Posterior vena cava (tissue), 2 donors: ENCODE results near the gene ACTG1. TPM values are rescaled to one million over a fixed set of nuclear protein-coding genes. Genes with fewer than 3 reads are reported as not detected.
A peak's percentile ranks its signal among the peaks of the same experiment; 100 is the strongest.

Experiments
- DNase-seq: peaks from one replicate; pipeline ENCODE4 v3.0.0-alpha.2; 2020; ENCODE audit warnings: low spot score
- intact Hi-C, 2 donors: fragments of 100-400 bp; cut with DNase I; formaldehyde crosslinking; loops; one replicate each; pipeline versions ENCODE4 v1.14.1 to v1.14.2; 2022 to 2023
- total RNA-seq, 2 donors: library from RNA; stranded (reverse); fragmentation: NEBNext Ultra II Directional; extraction: Animal tissue kit (Norgen Biotek cat#: 25700); gene quantifications; one replicate each; pipeline ENCODE4 v1.2.1, GENCODE V29; 2021
- donor health status: DM: yes; HTN: yes; CAD: no.
- donor health status: DM: yes; HTN: yes; CAD: no.

ACTG1 gene
- total RNA-seq, 2 donors from 2014 or later, result 1,410 to 1,809 TPM

GRCh38 chr17:81489012-81489997 is 23.3 kb downstream of the ACTG1 start:
- DNase-seq, result no peak
- intact Hi-C loops, result loop anchor here in 1 of 2 donors (10.0 kb wide), 1 partner anchor 195 kb away; the partner anchor contains the start of gene SLC38A10

DNA sequence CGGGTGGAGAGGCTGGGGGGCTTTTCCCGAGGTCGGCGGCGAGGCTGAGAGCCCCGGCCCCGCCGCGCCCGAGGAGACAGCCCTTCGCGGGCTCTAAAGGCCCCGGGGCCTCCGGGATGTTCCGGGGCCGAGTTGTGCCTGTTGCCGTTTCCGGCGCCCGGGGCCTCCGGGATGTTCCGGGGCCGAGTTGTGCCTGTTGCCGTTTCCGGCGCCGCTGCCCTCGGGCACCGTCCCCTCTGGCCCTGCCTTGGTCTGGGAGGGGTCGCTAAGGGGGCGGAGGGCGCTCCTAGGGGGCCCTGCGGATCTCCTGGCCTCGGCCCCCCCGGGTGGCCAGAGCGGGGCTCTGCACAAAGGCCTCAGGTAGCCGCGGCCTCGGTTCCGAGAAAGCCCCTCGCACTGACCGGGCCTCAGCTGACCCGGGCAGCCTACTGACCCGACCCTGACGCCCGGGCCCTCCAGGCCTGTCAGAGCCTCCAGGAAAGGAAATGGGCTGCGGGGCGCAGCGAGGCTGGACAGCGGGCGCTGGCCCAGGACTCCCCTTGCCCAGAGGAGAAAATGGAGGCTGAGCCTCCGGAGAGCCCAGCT is 24.2 kb downstream of the ACTG1 start:
- no peak for DNase-seq
- intact Hi-C loops, result loop anchor here in 1 of 2 donors (10.0 kb wide), 1 partner anchor 194 kb away; the partner anchor contains the start of gene SLC38A10

DNA sequence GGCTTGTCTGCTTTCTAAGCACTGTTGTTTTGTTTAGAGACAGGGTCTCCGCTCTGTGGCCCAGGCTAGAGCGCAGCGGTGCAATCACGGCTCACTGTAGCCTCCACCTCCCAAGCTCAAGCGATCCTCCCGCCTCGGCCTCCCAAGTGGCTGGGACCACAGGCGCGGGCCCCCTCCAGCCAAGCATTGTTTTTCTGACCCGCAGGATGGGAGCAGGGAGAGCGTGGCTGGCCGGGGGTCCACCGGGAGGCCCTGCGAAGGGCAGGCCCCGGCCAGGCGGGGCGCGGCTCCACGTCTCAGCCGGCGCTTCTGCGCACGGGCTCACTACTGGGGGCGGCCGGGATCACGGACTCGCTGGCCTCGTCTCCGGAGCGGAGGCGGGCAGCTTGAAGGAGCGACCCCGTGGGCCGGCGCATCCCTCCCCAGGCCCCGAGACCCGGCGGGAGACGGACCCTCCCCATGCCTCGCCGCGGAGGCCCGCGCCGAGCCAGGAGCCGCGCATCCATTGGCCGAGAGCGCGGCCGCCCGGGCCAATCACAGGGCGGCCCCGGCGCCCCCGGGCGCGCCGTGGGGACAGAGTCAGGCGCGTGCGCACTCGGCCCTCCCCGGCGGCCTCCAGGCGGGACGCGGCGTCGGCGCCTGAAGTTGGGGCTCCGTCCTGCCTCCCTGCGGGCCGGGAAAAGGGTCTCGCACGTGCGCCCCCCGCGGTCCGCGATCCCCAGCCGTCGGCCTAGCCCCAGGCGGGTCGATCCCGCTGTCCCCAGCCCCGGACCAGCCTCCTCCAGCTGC is 24.9 kb downstream of the ACTG1 start:
- peak; percentile 92 for DNase-seq
- intact Hi-C loops, result loop anchor here in 1 of 2 donors (10.0 kb wide), 1 partner anchor 193 kb away; the partner anchor contains the start of gene SLC38A10

DNA sequence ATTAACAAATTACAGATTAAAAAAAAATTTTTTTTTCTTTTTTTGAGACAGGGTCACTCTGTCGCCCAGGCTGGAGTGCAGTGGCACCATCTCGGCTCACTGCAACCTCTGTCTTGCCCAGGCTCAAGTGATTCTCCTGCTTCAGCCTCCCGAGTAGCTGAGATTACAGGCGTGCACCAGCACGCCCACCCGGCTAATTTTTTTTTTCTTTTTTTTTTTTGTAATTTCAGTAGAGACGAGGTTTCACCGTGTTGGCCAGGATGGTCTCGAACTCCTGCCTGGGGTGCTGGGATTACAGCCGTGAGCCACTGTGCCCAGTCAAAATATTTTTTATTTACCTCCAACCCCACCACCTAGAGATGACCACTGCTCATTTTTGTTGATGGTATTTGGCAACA is 25.5 kb downstream of the ACTG1 start:
- intact Hi-C loops, result loop anchor here in 1 of 2 donors (10.0 kb wide), 1 partner anchor 192 kb away; the partner anchor contains the start of gene SLC38A10
- DNase-seq, result no peak

DNA sequence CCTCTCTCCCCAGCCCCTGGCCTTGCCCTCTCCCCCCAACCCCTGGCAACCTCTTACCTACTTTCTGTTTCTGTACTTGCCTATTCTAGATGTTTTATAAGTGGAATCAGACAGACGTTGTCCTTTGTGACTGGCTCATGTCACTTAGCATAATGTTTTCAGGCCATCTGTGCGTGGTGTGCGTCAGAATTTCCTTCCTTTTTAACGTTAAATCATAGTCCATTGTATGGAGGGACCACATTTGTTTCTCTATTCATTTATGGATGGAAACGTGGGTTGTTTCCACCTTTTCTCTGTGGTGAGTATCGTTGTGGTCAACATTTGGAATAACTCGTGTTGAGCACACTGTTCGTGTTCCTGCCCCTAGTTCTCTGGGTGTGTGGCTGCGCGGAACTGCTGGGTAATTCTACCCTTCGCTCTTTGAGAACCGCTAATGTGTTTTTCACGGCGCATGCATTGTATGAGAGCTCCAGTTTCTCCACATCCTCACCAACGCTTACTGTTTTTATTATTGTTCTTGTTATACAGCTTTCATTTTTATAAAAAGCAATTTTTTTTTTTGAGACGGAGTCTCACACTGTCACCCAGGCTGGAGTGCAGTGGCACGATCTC is 26.3 kb downstream of the ACTG1 start:
- DNase-seq, result no peak
- intact Hi-C loops, result loop anchor here in 1 of 2 donors (10.0 kb wide), 1 partner anchor 192 kb away; the partner anchor contains the start of gene SLC38A10

GRCh38 chr17:81484195-81484979 is 28.2 kb downstream of the ACTG1 start:
- DNase-seq, result peak; percentile 97
- intact Hi-C loops, result loop anchor here (5.0 to 10.0 kb wide), 5 partner anchors 82 to 232 kb away; partner anchors contain the start of gene SLC38A10 (in 1 of the 2)

- DNase-seq, result no peak
- intact Hi-C loops, result loop anchor here (5.0 to 10.0 kb wide), 5 partner anchors 82 to 232 kb away; partner anchors contain the start of gene SLC38A10 (in 1 of the 2)
These were observed 28.8 kb downstream of the ACTG1 start for GRCh38 chr17:81483862-81484194.

GRCh38 chr17:81483085-81483861 is 29.3 kb downstream of the ACTG1 start:
- no peak for DNase-seq
- intact Hi-C loops, result loop anchor here (5.0 to 10.0 kb wide), 5 partner anchors 81 to 231 kb away; partner anchors contain the start of gene SLC38A10 (in 1 of the 2)

DNA sequence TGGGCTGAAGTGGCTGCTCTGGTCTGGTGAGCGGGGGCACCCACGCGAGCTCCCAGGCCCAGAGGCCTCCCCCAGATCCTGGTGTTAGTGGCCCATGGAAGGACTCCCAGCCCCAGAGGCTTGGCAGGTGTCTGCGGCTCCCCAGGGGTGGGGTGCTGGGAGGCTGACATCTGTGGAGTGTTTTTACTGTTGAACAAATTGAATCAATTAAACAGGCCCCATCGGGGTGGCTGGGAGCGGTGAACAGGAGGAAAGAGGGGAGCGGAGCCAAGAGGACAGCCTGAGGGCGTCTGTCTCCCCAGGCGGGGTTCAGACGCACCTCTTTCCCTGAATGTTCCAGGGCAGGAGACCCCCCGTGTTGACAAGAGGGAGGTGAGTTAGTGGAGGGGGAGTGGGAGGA is 29.9 kb downstream of the ACTG1 start:
- DNase-seq, result no peak
- intact Hi-C loops, result loop anchor here (5.0 to 10.0 kb wide), 5 partner anchors 80 to 230 kb away; partner anchors contain the start of gene SLC38A10 (in 1 of the 2)

DNA sequence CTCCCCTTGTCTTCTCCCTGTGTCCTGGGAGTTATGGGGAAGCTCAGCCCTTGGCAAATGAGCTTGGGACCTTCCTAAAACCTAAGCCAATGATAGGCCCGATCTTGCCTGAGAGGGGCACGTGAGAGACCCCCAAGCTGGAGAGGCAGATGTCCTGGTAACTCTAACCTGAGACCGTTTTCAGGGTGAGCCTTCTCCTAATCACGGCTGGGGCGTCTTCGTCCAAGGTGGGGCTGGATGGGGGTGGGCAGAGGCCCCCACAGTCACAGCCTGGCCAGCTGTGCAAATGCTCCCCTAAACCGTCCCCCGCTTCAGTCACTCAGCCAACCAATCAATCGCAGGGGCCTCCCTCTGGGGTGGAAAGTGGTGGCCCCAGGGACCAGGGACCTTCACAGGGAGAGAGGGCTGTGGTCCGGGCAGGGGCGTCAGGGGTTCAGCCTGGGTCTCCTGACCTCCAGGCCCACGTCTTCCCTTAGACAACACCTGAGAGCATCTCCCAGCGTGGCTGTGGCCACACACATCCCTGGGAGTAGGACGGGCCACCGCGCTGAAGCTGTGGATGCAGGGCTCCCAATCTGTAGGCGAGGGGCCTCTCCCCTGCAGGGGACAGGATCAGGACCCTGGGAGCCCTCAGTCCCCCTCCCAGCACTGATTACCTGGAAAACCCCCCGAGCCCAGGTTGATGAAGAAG is 30.6 kb downstream of the ACTG1 start:
- intact Hi-C loops, result loop anchor here (5.0 to 10.0 kb wide), 5 partner anchors 80 to 230 kb away; partner anchors contain the start of gene SLC38A10 (in 1 of the 2)
- no peak for DNase-seq

DNA sequence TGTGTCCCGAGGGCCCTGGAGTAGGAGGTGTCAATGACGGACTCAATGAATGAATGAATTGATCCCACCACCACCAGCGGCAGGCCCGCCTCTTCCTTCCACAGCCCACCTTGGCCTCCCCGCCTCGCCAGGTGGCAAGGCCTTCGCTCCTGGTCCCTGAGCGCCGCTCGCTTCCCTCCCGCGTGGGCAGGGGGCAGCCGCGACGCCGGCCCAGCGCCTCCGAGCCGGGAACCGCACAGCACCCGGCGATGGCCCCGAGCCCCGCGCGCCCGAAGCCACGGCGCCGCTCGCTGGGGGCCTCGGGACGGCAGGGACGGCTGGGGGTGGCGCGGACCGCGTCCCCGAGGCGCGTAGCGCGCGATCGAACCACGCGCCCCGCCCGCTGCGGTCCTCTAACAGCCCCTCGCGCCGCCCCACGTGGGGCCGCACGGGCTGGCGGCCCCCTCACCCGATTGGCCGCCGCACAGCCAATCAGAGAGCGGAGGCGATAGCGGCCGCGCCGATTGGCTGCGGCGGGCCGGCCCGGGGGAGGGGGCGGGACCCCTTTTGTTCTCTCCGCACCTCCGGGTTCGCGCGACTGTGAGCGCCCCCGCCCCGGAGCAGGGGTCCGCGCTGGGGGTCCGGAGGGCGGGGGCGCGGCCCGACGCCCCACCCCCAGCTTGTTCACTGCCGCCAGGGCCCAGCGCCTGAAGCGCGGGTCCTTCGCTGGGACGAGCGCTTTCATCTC is 31.4 kb downstream of the ACTG1 start:
- intact Hi-C loops, result loop anchor here (5.0 to 10.0 kb wide), 5 partner anchors 79 to 229 kb away; partner anchors contain the start of gene SLC38A10 (in 1 of the 2)
- no peak for DNase-seq

- no peak for DNase-seq
These were observed 32.2 kb downstream of the ACTG1 start for GRCh38 chr17:81480140-81481072.

GRCh38 chr17:81479175-81480071 is 33.2 kb downstream of the ACTG1 start:
- intact Hi-C loops, result loop anchor here (5.0 to 10.0 kb wide), 5 partner anchors 77 to 227 kb away; partner anchors contain the start of gene SLC38A10 (in 1 of the 2)
- DNase-seq, result no peak

More at GRCh38 chr17:81480140-81481072, 32.2 kb downstream of the ACTG1 start:
- intact Hi-C loops, result loop anchor here (5.0 to 10.0 kb wide), 5 partner anchors 78 to 228 kb away; partner anchors contain the start of gene SLC38A10 (in 1 of the 2)
